Neuron (in vitro differentiated cells): ENCODE measurements around the gene AKAP10.
A peak's percentile ranks its signal among the peaks of the same experiment; 100 is the strongest.
"Not testable (repeated sequence)": the region's sequence is repeated elsewhere in the genome, so short reads cannot be mapped to it uniquely, and the experiment has no call there.

Experiments
- H2AFZ ChIP-seq: one replicate; pipeline ENCODE4 v1.6.1; 2013; ENCODE audit warnings: low read depth, mild to moderate bottlenecking, inconsistent platforms, low read length, moderate library complexity
- H3K27me3 ChIP-seq: one replicate; pipeline ENCODE4 v1.6.1; 2013; ENCODE audit warnings: low read length; ENCODE audit not compliant: insufficient read depth
- H3K36me3 ChIP-seq: one replicate; pipeline ENCODE4 v1.6.1; 2013; ENCODE audit warnings: low read length; ENCODE audit not compliant: insufficient read depth
- H3K4me1 ChIP-seq: one replicate; pipeline ENCODE4 v1.6.1; 2013; ENCODE audit warnings: low read length; ENCODE audit not compliant: insufficient read depth
- H3K4me3 ChIP-seq: 2 replicates; pipeline ENCODE4 v1.5.1; 2013; ENCODE audit warnings: mild to moderate bottlenecking, low read length, moderate library complexity
- H3K9me3 ChIP-seq: one replicate; pipeline ENCODE4 v1.6.1; 2013; ENCODE audit warnings: low read length

AKAP10 gene

GRCh38 chr17:19996086-19996485 lies 18.5 kb upstream of the AKAP10 start:
- Histone ChIP-seq H3K27me3 (peaks cover 2% of the 10 kb centered on the region), H3K36me3 (no peaks in the 10 kb centered on the region), H3K4me1 (peaks cover 7% of the 10 kb centered on the region), H3K4me3 (no peak overlapping the region), H2AFZ (no peak overlapping the region), H3K9me3 (no peaks in the 10 kb centered on the region)

DNA sequence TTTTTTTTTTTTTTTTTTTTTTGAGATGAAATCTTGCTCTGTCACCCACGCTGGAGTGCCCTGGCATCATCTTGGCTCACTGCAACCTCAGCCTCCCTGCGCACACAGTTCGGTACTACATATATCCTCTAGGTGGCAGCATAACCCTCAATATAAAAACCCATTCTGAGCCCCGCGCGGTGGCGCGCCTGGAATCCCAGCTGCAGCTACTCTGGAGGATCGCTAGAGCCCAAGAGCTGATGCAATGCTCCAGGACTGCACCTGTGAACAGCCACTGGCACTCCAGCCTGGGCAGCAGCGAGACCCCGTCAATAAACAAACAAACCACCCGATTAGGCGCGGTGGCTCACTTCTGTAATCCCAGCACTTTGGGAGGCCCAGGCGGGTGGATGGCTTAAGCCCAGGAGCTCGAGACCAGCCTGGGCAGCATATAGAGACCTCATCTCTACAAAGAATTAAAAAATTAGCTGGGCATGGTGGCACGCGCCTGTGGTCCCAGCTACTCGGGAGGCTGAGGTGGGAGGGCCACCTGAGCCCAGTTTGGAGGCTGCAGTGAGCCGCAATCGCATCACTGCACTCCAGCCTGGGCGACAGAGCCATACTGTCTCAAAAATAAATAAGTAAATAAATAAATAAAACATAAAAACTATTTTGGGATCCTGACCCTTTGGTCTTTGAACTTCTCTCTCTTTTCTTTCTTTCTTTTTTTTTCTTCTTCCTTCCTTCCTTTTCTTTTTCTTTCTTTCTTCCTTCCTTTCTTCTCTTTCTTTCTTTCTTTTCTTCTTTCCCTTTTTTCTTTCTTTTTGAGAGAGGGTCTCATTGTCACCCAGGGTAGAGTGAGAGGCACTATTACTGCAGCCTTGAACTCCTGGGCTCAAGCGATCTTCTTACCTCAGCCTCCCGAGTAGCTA lies 15.4 kb upstream of the AKAP10 start:
- peaks cover 20% of the 10 kb centered on the region for H3K4me1 ChIP-seq
- no peaks in the 10 kb centered on the region for H3K27me3 ChIP-seq
- no peaks in the 10 kb centered on the region for H3K36me3 ChIP-seq
- H2AFZ ChIP-seq: no peak overlapping the region
- no peak overlapping the region for H3K4me3 ChIP-seq
- no peaks in the 10 kb centered on the region for H3K9me3 ChIP-seq

GRCh38 chr17:19991252-19991885 lies 13.7 kb upstream of the AKAP10 start:
- no peaks in the 10 kb centered on the region for H3K27me3 ChIP-seq
- no peaks in the 10 kb centered on the region for H3K36me3 ChIP-seq
- no peak overlapping the region for H2AFZ ChIP-seq
- H3K4me1 ChIP-seq: peaks cover 37% of the 10 kb centered on the region
- no peaks in the 10 kb centered on the region for H3K9me3 ChIP-seq
- no peak overlapping the region for H3K4me3 ChIP-seq

DNA sequence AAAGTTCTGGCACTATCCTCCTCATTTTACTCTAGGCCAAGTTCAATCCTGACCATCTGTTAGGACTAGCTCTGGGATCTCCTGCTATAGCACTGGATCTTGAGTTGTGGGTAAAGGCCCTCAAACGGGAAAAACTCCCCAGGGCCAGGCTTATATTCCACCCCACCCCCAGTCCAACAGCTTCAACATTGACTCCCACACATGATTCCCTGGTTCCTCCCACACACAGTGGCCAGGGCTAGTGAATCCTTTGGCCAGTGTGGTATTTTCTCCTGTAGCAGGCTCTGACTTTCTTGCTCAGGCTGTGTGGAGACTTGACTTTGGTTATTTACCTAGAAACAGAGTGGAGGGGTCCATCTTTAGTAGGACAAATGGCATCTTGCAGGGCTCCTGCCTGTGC lies 10.3 kb upstream of the AKAP10 start:
- Histone ChIP-seq H3K4me1 (peaks cover 41% of the 10 kb centered on the region), H3K9me3 (no peaks in the 10 kb centered on the region), H2AFZ (peak overlapping the region; percentile 24), H3K27me3 (no peaks in the 10 kb centered on the region), H3K36me3 (no peaks in the 10 kb centered on the region), H3K4me3 (no peak overlapping the region)

DNA sequence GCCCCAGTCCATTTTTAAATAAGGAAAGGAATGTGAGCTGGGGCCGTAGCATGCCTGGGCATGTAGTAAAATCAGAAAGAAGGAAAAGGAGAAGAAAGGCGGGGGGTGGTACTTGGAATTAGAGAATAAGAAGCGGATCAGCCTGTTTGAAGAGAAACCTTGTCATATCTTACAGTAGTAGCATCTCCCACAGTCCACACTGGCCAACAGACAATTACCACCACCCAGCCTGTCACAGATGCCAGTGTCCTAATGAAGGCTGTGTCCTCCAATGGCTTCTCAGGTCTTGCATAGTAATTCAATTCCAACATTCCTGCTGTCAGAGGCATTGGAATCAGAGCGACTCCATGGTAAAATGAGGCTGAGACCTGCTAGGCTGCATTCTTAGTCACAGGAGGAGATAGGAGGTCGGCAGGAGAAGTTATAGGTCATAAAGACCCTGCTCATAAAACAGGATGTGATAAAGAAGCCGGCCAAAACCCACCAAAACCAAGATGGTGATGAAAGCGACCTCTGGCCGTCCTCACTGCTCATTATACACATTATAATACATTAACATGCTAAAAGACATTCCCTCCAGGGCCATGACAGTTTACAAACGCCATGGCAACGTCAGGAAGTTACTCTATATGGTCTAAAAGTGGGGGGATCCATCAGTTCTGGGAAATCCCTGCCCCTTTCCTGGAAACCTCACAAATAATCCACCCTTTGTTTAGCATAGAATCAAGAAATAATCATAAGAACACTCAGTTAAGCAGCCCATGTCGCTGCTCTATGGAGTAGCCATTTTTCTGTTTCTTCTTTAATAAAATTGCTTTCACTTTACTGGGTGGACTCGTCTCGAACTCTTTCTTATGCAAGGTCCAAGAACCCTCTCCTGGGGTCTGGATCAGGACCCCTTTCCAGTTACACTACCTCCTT lies 9.6 kb upstream of the AKAP10 start:
- no peaks in the 10 kb centered on the region for H3K9me3 ChIP-seq
- H3K4me1 ChIP-seq: peaks cover 41% of the 10 kb centered on the region
- no peaks in the 10 kb centered on the region for H3K27me3 ChIP-seq
- H3K36me3 ChIP-seq: no peaks in the 10 kb centered on the region
- H2AFZ ChIP-seq: peak overlapping the region; percentile 24
- H3K4me3 ChIP-seq: no peak overlapping the region

DNA sequence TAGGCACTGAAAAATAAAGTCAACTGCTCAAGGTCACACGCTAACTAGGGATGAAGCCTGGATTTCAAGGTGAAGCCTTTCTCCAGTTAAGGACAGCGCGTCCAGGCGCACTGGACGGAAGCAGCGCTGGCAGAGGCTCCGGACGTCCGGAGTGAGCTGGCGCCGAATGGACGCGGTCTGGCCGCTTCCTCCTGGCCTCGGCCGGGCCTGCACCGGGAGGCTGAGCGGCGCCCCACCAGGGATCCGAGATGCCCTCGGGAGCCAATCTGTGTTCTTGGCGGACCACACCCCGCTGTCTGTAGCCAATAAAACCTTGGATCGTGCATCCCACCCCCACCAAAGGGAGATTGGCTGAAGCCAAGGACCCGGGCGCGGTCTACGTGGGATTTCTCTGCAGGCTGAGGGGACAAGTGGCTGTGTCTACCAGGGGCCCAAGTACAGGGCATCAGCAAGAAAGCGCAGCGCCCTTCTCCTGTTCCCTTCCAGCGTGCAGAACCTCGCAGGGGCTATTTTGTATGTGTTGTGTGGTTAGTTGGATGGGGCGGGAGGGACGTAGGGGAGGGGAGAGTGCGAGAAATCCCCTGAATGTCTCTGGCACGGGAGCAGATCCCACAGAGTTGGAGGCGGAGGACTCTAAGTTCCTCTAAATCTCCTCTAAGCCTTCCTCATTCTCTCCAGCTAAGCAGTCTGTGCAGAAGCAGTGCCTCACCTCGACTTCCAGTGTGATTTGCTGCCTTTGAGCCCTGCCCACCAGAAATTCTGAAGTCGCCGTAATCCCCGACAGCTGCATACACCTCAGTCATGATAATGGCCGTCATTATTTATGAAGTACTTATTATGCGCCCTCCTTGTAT lies 2.5 kb upstream of the AKAP10 start:
- Histone ChIP-seq H2AFZ (no peak overlapping the region), H3K4me3 (no peak overlapping the region), H3K4me1 (peaks cover 12% of the 10 kb centered on the region), H3K27me3 (no peaks in the 10 kb centered on the region), H3K36me3 (peaks cover 5% of the 10 kb centered on the region), H3K9me3 (peaks cover 3% of the 10 kb centered on the region)

DNA sequence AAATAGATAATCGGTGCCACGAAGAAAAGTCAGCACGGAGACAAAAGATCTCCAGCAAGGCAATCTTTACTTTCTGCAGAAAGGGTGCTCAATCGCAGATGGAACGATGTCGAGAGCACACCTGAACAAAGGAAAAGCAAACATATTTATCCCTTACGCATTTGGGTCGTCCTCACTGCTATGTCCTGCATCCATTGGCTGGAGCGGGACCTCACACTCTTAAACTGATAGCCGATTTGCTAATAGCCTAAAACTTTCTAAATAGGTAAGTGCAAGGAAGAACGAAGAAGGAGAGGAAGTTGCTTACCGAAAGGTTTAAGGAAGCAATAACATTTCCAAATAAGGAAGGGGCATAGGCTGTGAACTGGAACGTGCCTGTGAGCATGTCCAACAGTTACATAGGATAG lies 1.2 kb upstream of the AKAP10 start:
- no peaks in the 10 kb centered on the region for H3K27me3 ChIP-seq
- H3K9me3 ChIP-seq: peaks cover 4% of the 10 kb centered on the region
- peaks cover 13% of the 10 kb centered on the region for H3K36me3 ChIP-seq
- H3K4me3 ChIP-seq: no peak overlapping the region
- H3K4me1 ChIP-seq: peaks cover 12% of the 10 kb centered on the region
- H2AFZ ChIP-seq: no peak overlapping the region

DNA sequence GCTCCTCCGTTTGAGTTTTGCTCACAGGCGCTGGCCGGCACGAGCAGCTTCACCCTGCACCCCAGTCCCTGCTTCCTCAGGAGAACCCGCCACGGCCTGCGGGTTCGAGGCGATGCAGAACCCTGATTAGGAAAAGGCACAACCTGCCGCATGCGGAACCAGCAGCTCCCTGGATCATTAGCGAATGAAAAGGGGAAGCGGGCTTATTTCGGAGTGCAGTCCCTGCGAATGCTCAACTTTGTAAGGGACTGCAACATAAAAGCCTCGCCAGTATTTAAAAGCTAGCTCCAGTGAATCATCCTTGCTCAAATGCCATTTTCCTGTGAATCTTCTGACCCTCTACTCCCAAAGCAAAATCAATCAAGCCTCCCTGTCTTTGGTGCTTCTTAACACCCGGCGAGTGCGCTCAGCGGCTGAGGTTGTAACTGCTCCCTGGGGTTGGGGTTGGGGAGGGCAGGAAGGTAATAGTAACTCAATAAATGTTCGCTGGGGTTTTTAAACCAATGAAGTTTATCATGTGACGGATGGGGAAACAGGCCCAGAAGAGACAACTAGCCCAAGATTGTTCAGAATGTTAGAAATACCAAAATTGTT lies 678 bp upstream of the AKAP10 start:
- Histone ChIP-seq H3K9me3 (peaks cover 4% of the 10 kb centered on the region), H3K4me3 (peak overlapping the region; percentile 100), H3K27me3 (no peaks in the 10 kb centered on the region), H2AFZ (peak overlapping the region; percentile 97), H3K4me1 (peaks cover 12% of the 10 kb centered on the region), H3K36me3 (peaks cover 13% of the 10 kb centered on the region)

- peaks cover 4% of the 10 kb centered on the region for H3K9me3 ChIP-seq
- no peaks in the 10 kb centered on the region for H3K27me3 ChIP-seq
- H3K4me1 ChIP-seq: peaks cover 12% of the 10 kb centered on the region
- H3K36me3 ChIP-seq: peaks cover 25% of the 10 kb centered on the region
- H2AFZ ChIP-seq: no peak overlapping the region
- H3K4me3 ChIP-seq: no peak overlapping the region
Measured at GRCh38 chr17:19975601-19976000, 2.0 kb downstream of the AKAP10 start.

- H3K4me3 ChIP-seq: no peak overlapping the region
- no peaks in the 10 kb centered on the region for H3K27me3 ChIP-seq
- H3K9me3 ChIP-seq: peaks cover 6% of the 10 kb centered on the region
- no peak overlapping the region for H2AFZ ChIP-seq
- H3K4me1 ChIP-seq: peaks cover 9% of the 10 kb centered on the region
- H3K36me3 ChIP-seq: peaks cover 48% of the 10 kb centered on the region
Measured at GRCh38 chr17:19973156-19973555, 4.5 kb downstream of the AKAP10 start.

- Histone ChIP-seq H3K36me3 (peaks cover 65% of the 10 kb centered on the region), H3K4me1 (peaks cover 11% of the 10 kb centered on the region)
- not testable (repeated sequence) for H3K27me3 ChIP-seq, H3K4me3 ChIP-seq, H3K9me3 ChIP-seq, H2AFZ ChIP-seq
Measured at GRCh38 chr17:19962954-19963353, 14.7 kb downstream of the AKAP10 start.

GRCh38 chr17:19958023-19958422 lies 19.6 kb downstream of the AKAP10 start:
- no peaks in the 10 kb centered on the region for H3K27me3 ChIP-seq
- H2AFZ ChIP-seq: no peak overlapping the region
- peaks cover 19% of the 10 kb centered on the region for H3K4me1 ChIP-seq
- peak overlapping the region; percentile 2 for H3K4me3 ChIP-seq
- H3K9me3 ChIP-seq: peaks cover 8% of the 10 kb centered on the region
- peaks cover 64% of the 10 kb centered on the region for H3K36me3 ChIP-seq
